ENCODE data around the gene KDM3B. TPM values are rescaled to one million over a fixed set of nuclear protein-coding genes. Genes with fewer than 3 reads are reported as not detected.

KDM3B gene, protein sequence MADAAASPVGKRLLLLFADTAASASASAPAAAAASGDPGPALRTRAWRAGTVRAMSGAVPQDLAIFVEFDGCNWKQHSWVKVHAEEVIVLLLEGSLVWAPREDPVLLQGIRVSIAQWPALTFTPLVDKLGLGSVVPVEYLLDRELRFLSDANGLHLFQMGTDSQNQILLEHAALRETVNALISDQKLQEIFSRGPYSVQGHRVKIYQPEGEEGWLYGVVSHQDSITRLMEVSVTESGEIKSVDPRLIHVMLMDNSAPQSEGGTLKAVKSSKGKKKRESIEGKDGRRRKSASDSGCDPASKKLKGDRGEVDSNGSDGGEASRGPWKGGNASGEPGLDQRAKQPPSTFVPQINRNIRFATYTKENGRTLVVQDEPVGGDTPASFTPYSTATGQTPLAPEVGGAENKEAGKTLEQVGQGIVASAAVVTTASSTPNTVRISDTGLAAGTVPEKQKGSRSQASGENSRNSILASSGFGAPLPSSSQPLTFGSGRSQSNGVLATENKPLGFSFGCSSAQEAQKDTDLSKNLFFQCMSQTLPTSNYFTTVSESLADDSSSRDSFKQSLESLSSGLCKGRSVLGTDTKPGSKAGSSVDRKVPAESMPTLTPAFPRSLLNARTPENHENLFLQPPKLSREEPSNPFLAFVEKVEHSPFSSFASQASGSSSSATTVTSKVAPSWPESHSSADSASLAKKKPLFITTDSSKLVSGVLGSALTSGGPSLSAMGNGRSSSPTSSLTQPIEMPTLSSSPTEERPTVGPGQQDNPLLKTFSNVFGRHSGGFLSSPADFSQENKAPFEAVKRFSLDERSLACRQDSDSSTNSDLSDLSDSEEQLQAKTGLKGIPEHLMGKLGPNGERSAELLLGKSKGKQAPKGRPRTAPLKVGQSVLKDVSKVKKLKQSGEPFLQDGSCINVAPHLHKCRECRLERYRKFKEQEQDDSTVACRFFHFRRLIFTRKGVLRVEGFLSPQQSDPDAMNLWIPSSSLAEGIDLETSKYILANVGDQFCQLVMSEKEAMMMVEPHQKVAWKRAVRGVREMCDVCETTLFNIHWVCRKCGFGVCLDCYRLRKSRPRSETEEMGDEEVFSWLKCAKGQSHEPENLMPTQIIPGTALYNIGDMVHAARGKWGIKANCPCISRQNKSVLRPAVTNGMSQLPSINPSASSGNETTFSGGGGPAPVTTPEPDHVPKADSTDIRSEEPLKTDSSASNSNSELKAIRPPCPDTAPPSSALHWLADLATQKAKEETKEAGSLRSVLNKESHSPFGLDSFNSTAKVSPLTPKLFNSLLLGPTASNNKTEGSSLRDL (N-terminal part only)
- 78.1 and 79.7 TPM in 2 replicates for total RNA-seq (2021; fragmentation: NEBNext Ultra II Directional; extraction: Animal tissue kit (Norgen Biotek cat#: 25700))
- polyA plus RNA-seq (2011; rRNA removed): 21.1 and 27.1 TPM in 2 replicates
- 30.5 TPM for polyA plus RNA-seq (2011; cell fraction: cytosol; rRNA removed)
- 28.9 TPM for polyA plus RNA-seq (2011; cell fraction: nucleus; rRNA removed)
- polyA plus RNA-seq (2012, experiment 1 of 2): 53.0 to 64.5 TPM (median 56.6 TPM) in 4 replicates
- polyA plus RNA-seq (2012, experiment 2 of 2): 8.1 TPM
- polyA plus RNA-seq (2013, experiment 1 of 2): 29.4 TPM
- 28.2 TPM for polyA plus RNA-seq (2013, experiment 2 of 2)
- 88.3 and 90.0 TPM in 2 replicates for polyA minus RNA-seq (2011; rRNA and poly(A)+ RNA removed)
- polyA minus RNA-seq (2011; cell fraction: cytosol; rRNA and poly(A)+ RNA removed): 53.7 TPM
- 55.1 TPM for polyA minus RNA-seq (2011; cell fraction: nucleus; rRNA and poly(A)+ RNA removed)
- long read RNA-seq, experiment 1, partial matches to known transcripts: 44 of 58 reads
- long read RNA-seq, experiment 1, other reads (novel, unspliced or antisense): 14 of 58 reads
- long read RNA-seq, experiment 2, partial matches to known transcripts: 2 of 4 reads
- long read RNA-seq, experiment 2, other reads (novel, unspliced or antisense): 2 of 4 reads

DNA sequence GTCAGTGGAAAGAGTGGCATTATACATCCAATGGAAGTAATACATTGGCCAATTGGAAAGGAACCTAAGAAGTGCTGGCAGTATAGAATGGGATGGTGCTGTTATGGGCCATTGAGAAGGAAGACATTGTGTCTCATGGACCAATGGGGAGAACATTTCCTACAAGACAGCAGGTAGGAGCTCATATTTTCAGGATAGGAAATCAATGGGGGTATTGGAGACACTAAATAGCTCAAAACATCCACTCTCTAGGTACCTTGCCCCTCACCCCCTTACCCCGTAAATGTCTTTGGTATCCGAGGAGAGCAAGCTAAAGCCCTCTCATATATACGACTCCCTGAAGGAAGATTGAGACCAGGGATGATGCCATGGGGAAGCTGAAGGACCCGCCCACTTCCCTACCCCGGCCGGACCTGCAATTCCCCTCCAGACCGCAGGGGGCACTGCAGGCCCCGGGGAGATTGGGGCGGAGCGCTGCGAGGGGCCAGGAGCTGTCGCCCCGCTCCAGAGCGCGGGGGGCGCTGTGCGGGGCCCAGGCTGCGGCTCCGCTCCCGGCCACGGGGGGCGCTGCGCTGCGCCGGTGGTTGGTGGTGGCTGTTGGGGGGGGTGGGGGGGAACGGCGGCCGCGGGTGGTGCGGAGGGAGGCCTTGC is at the start of gene KDM3B:
Gene KDM3B, plus strand, starts transcription at position 615 of the 651 bp plus-strand sequence. CDS start 111 bp downstream, outside the sequence.
- Histone ChIP-seq H3K14ac (ENCODE audit: insufficient read length) (no peak within 1 kb of the TSS), H3K18ac (ENCODE audit: extremely low read depth, low read length) (peak within 1 kb of the TSS; percentile 49), H3K4me2 (ENCODE audit: insufficient read depth in 1 of 2, low read depth in 2 of 2, low read length in 2 of 2) (peak within 1 kb of the TSS; percentile 74 to 80), H4K5ac (ENCODE audit: insufficient read length, low read depth, low read length) (peak within 1 kb of the TSS; percentile 81), H2BK12ac (ENCODE audit: low read depth, low read length) (no peak within 1 kb of the TSS; the same call in 1 of the 2 replicates), H3K23me2 (ENCODE audit: low read depth, low read length) (peaks cover 8% of the 10 kb centered on the region), H2BK15ac (ENCODE audit: low read length) (no peak within 1 kb of the TSS), H3K4me3 (ENCODE audit: extremely low read depth in 1 of 4, insufficient read depth in 2 of 4, low read depth in 3 of 4, low read length in 4 of 4) (peak within 1 kb of the TSS; percentile 58 to 97 (median 95)), H4K20me1 (replicated peaks in 1 of 2; ENCODE audit: control insufficient read depth in 1 of 2, insufficient read depth in 2 of 2, low read length in 2 of 2) (peaks cover 4 to 6% of the 10 kb centered on the region in 2 experiments), H2BK120ac (replicated peaks; ENCODE audit: low read depth, low read length) (peak within 1 kb of the TSS; percentile 79), H3K9ac (replicated peaks in 1 of 4; ENCODE audit: extremely low read depth in 1 of 4, low read depth in 3 of 4, low read length in 3 of 4) (peak within 1 kb of the TSS; percentile 84 to 98 (median 89)), H3K23ac (ENCODE audit: insufficient read length) (no peak within 1 kb of the TSS), H3K9me3 (ENCODE audit: insufficient read depth in 2 of 2, low read depth in 1 of 2, low read length in 1 of 2) (no peaks in the 10 kb centered on the region), H2AFZ (ENCODE audit: low read length) (no peak within 1 kb of the TSS), H3K27ac (ENCODE audit: low read depth, low read length) (peak within 1 kb of the TSS; percentile 82), H3K4ac (replicated peaks; ENCODE audit: insufficient read length, low read depth, low read length) (no peak within 1 kb of the TSS), H3K79me1 (ENCODE audit: low read depth, low read length) (no peaks in the 10 kb centered on the region; the same call in 1 of the 2 replicates), H4K91ac (replicated peaks; ENCODE audit: insufficient read length, low read length) (no peak within 1 kb of the TSS), H4K8ac (ENCODE audit: extremely low read depth, insufficient read depth, low read length) (peak within 1 kb of the TSS; percentile 83), H3K56ac (replicated peaks; ENCODE audit: insufficient read length, low read depth, low read length) (no peak within 1 kb of the TSS), H2BK20ac (ENCODE audit: low read length) (no peak within 1 kb of the TSS), H2BK5ac (ENCODE audit: low read depth, low read length) (peak within 1 kb of the TSS; percentile 40; the same call in 1 of the 2 replicates), H2AK5ac (ENCODE audit: low read depth, low read length) (no peak within 1 kb of the TSS), H3K36me3 (ENCODE audit: control insufficient read depth in 2 of 4, insufficient read depth in 4 of 4, low read length in 3 of 4) (peaks cover 6 to 23% (median 15%) of the 10 kb centered on the region in 4 experiments; a peak in 7 of 8 replicates), H3K4me1 (replicated peaks in 1 of 4; ENCODE audit: control insufficient read depth in 3 of 4, insufficient read depth in 4 of 4, low read length in 3 of 4) (peaks cover 0 to 9% (median 3%) of the 10 kb centered on the region in 4 experiments; a peak in 3 of 7 replicates), H3K79me2 (ENCODE audit: control insufficient read depth in 1 of 2, insufficient read depth in 2 of 2, low read length in 2 of 2) (peaks cover 13 to 42% of the 10 kb centered on the region in 2 experiments; a peak in 3 of 4 replicates), H3K27me3 (replicated peaks in 1 of 4; ENCODE audit: control insufficient read depth in 3 of 4, extremely low read depth in 1 of 4, insufficient read depth in 3 of 4, low read length in 3 of 4) (no peaks in the 10 kb centered on the region)
- DNase-seq (ENCODE audit: low read depth in 1 of 2, low spot score in 2 of 2) (peak; percentile 83 to 100), FAIRE-seq (peak; percentile 52)
- ChIA-PET POLR2A (ENCODE audit: partially characterized antibody) (interaction anchor here (0.8 to 14.6 kb wide), 15 partner anchors 13 to 190 kb away, joined by 3 to 254 read pairs (median 4); partner anchors contain the start of genes BRD8, CDC23, CDC25C and EGR1), CTCF (ENCODE audit: partially characterized antibody) (interaction anchor here (0.6 to 11.4 kb wide), 47 partner anchors 13 to 597 kb away, joined by 3 to 196 read pairs (median 3); partner anchors contain the start of genes CDC23, CDC25C, EGR1 and ETF1)
- WGBS, 2 experiments (ENCODE audit: extremely low coverage in 1 of 2, insufficient coverage in 1 of 2, insufficient read length in 1 of 2, insufficient replicate concordance in 2 of 2, low coverage in 1 of 2, low lambda C conversion rate in 2 of 2, missing lambda C conversion rate in 1 of 2): 24% methylated on average over 8 of the region's 30 CpGs; no CpG with 5 or more reads in 1 of the 2 experiments
- TF ChIP-seq TAF7 (optimal IDR thresholded peaks at IDR 0.05; ENCODE audit: borderline replicate concordance, low read depth, low read length): peak; percentile 99

Measured in H1 (cell line).